Measurements from ENCODE around the gene LCE2D. TPM values are rescaled to one million over a fixed set of nuclear protein-coding genes. Genes with fewer than 3 reads are reported as not detected.

Gene LCE2D
- total and polyA plus RNA-seq, 2 experiments from 2014 or later, result not detected

DNA sequence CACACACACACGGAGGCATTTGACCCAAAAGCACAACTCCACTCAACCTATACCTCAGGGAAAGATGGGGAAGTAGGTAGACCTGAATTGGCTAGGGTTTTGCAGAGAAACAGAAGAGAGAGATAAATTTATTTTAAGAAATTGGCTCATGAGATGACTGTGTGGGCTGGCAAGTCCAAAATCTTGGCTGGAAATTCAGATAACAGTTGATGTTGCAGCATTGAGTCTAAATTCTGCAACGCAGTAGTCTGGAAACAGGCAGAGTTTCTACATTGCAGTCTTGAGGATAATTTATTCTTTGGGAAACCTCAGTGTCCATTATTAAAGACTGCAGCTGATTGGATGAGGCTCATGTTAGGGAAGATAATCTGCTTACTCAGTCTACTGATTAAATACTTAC lies 18.4 kb downstream of the LCE2D start (continued):
- TF ChIP-seq, protein P1, sequence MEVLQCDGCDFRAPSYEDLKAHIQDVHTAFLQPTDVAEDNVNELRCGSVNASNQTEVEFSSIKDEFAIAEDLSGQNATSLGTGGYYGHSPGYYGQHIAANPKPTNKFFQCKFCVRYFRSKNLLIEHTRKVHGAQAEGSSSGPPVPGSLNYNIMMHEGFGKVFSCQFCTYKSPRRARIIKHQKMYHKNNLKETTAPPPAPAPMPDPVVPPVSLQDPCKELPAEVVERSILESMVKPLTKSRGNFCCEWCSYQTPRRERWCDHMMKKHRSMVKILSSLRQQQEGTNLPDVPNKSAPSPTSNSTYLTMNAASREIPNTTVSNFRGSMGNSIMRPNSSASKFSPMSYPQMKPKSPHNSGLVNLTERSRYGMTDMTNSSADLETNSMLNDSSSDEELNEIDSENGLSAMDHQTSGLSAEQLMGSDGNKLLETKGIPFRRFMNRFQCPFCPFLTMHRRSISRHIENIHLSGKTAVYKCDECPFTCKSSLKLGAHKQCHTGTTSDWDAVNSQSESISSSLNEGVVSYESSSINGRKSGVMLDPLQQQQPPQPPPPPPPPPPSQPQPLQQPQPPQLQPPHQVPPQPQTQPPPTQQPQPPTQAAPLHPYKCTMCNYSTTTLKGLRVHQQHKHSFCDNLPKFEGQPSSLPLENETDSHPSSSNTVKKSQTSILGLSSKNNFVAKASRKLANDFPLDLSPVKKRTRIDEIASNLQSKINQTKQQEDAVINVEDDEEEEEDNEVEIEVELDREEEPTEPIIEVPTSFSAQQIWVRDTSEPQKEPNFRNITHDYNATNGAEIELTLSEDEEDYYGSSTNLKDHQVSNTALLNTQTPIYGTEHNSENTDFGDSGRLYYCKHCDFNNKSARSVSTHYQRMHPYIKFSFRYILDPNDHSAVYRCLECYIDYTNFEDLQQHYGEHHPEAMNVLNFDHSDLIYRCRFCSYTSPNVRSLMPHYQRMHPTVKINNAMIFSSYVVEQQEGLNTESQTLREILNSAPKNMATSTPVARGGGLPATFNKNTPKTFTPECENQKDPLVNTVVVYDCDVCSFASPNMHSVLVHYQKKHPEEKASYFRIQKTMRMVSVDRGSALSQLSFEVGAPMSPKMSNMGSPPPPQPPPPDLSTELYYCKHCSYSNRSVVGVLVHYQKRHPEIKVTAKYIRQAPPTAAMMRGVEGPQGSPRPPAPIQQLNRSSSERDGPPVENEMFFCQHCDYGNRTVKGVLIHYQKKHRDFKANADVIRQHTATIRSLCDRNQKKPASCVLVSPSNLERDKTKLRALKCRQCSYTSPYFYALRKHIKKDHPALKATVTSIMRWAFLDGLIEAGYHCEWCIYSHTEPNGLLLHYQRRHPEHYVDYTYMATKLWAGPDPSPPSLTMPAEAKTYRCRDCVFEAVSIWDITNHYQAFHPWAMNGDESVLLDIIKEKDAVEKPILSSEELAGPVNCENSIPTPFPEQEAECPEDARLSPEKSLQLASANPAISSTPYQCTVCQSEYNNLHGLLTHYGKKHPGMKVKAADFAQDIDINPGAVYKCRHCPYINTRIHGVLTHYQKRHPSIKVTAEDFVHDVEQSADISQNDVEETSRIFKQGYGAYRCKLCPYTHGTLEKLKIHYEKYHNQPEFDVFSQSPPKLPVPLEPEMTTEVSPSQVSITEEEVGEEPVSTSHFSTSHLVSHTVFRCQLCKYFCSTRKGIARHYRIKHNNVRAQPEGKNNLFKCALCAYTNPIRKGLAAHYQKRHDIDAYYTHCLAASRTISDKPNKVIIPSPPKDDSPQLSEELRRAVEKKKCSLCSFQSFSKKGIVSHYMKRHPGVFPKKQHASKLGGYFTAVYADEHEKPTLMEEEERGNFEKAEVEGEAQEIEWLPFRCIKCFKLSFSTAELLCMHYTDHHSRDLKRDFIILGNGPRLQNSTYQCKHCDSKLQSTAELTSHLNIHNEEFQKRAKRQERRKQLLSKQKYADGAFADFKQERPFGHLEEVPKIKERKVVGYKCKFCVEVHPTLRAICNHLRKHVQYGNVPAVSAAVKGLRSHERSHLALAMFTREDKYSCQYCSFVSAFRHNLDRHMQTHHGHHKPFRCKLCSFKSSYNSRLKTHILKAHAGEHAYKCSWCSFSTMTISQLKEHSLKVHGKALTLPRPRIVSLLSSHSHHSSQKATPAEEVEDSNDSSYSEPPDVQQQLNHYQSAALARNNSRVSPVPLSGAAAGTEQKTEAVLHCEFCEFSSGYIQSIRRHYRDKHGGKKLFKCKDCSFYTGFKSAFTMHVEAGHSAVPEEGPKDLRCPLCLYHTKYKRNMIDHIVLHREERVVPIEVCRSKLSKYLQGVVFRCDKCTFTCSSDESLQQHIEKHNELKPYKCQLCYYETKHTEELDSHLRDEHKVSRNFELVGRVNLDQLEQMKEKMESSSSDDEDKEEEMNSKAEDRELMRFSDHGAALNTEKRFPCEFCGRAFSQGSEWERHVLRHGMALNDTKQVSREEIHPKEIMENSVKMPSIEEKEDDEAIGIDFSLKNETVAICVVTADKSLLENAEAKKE (CRISPR knock-in tag; IDR thresholded peaks at IDR 0.05), result no peak
- TF ChIP-seq JUNB (IDR thresholded peaks at IDR 0.05; ENCODE audit: unreplicated experiment) (no peak), REST (IDR thresholded peaks at IDR 0.05; ENCODE audit: unreplicated experiment) (no peak), POLR2AphosphoS5 (IDR thresholded peaks at IDR 0.05; ENCODE audit: low read depth) (no peak), ETS1 (IDR thresholded peaks at IDR 0.05) (no peak)

Data from GM23338 (cell line).